ENCODE results near the gene NHERF2. TPM values are rescaled to one million over a fixed set of nuclear protein-coding genes. Genes with fewer than 3 reads are reported as not detected.
A peak's percentile ranks its signal among the peaks of the same experiment; 100 is the strongest.

The NHERF2 gene
- total and polyA plus RNA-seq, 9 of the 15 experiments (the other 6 are each of a cell fraction or from before 2014, with no cell fraction given), result 0.15 to 42.0 (median 12.5) TPM

GRCh38 chr16:2047330-2048115 is 20.8 kb downstream of the NHERF2 start, which contains the start of the genes NTHL1 and TSC2 (continued):
- TF ChIP-seq YY1 (IDR thresholded peaks at IDR 0.05; ENCODE audit: borderline replicate concordance in 1 of 3, control insufficient read depth in 1 of 3, extremely low read depth in 1 of 3, insufficient read depth in 3 of 3, insufficient read length in 1 of 3, insufficient replicate concordance in 2 of 3, low read depth in 1 of 3, low read length in 2 of 3) (peak; percentile 60 to 94 (median 92)), MAFK (IDR thresholded peaks at IDR 0.05; ENCODE audit: low read length) (no peak), C11orf30 (IDR thresholded peaks at IDR 0.05; ENCODE audit: low read depth) (peak; percentile 73), SIN3A (IDR thresholded peaks at IDR 0.05; ENCODE audit: borderline replicate concordance in 2 of 2, control insufficient read depth in 1 of 2, low read depth in 2 of 2, low read length in 2 of 2) (peak; percentile 71 to 77; a peak in 3 of 4 replicates), ZFP36 (IDR thresholded peaks at IDR 0.05; ENCODE audit: low read depth, low read length, partially characterized antibody) (no peak), CTCF (IDR thresholded peaks at IDR 0.05 in 2 of 3, conservative IDR thresholded peaks at IDR 0.05 in 1 of 3; ENCODE audit: insufficient read depth in 2 of 3, low read depth in 1 of 3, low read length in 3 of 3) (peak; percentile 34 to 46 (median 43); a peak in 3 of 6 replicates), VEZF1 (CRISPR knock-in tag; IDR thresholded peaks at IDR 0.05) (peak; percentile 83), ZNF512 (tag; IDR thresholded peaks at IDR 0.05) (no peak), ZNF583 (CRISPR knock-in tag; IDR thresholded peaks at IDR 0.05) (peak; percentile 91), ZSCAN32 (CRISPR knock-in tag; IDR thresholded peaks at IDR 0.05) (no peak), ZNF668 (CRISPR knock-in tag; IDR thresholded peaks at IDR 0.05) (no peak)
- TF ChIP-seq, protein P1, sequence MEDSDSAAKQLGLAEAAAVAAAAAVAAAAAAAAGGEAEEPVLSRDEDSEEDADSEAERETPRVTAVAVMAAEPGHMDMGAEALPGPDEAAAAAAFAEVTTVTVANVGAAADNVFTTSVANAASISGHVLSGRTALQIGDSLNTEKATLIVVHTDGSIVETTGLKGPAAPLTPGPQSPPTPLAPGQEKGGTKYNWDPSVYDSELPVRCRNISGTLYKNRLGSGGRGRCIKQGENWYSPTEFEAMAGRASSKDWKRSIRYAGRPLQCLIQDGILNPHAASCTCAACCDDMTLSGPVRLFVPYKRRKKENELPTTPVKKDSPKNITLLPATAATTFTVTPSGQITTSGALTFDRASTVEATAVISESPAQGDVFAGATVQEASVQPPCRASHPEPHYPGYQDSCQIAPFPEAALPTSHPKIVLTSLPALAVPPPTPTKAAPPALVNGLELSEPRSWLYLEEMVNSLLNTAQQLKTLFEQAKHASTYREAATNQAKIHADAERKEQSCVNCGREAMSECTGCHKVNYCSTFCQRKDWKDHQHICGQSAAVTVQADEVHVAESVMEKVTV (CRISPR knock-in tag; IDR thresholded peaks at IDR 0.05), result no peak
- TF ChIP-seq, protein P2, sequence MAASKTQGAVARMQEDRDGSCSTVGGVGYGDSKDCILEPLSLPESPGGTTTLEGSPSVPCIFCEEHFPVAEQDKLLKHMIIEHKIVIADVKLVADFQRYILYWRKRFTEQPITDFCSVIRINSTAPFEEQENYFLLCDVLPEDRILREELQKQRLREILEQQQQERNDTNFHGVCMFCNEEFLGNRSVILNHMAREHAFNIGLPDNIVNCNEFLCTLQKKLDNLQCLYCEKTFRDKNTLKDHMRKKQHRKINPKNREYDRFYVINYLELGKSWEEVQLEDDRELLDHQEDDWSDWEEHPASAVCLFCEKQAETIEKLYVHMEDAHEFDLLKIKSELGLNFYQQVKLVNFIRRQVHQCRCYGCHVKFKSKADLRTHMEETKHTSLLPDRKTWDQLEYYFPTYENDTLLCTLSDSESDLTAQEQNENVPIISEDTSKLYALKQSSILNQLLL (CRISPR knock-in tag; IDR thresholded peaks at IDR 0.05; ENCODE audit: borderline replicate concordance), result no peak
- TF ChIP-seq, protein P3, sequence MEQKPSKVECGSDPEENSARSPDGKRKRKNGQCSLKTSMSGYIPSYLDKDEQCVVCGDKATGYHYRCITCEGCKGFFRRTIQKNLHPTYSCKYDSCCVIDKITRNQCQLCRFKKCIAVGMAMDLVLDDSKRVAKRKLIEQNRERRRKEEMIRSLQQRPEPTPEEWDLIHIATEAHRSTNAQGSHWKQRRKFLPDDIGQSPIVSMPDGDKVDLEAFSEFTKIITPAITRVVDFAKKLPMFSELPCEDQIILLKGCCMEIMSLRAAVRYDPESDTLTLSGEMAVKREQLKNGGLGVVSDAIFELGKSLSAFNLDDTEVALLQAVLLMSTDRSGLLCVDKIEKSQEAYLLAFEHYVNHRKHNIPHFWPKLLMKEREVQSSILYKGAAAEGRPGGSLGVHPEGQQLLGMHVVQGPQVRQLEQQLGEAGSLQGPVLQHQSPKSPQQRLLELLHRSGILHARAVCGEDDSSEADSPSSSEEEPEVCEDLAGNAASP (IDR thresholded peaks at IDR 0.05), result no peak

All from K562 (cell line).